GM23338 (cell line): ENCODE results near the gene ZBTB40. TPM values are rescaled to one million over a fixed set of nuclear protein-coding genes. Genes with fewer than 3 reads are reported as not detected.

Experiments
- ATAC-seq: fragments of 200-7000 bp; cut with Tn5 transposase; 3 replicates; pipeline ENCODE4 v1.9.1; 2020
- DNase-seq: peaks from one replicate; pipeline ENCODE4 v3.0.0-alpha.2; 2015; ENCODE audit warnings: low spot score
- H2AFZ ChIP-seq: fragments of 200-600 bp; sonication (generic); 2 replicates; pipeline ENCODE4 v1.8.0; 2016; ENCODE audit warnings: antibody characterized with exemption, mild to moderate bottlenecking, moderate library complexity
- H3F3A ChIP-seq: fragments of 200-600 bp; sonication (generic); replicated peaks from 2 replicates; pipeline ENCODE4 v1.8.0; 2017; ENCODE audit warnings: antibody characterized with exemption, mixed run types, low read depth
- H3K27ac ChIP-seq: fragments of 200-600 bp; sonication (generic); 2 replicates; pipeline ENCODE4 v1.6.1; 2016; ENCODE audit warnings: low read depth
- H3K27me3 ChIP-seq: fragments of 200-600 bp; sonication (generic); 2 replicates; pipeline ENCODE4 v1.8.0; 2016; ENCODE audit warnings: mild to moderate bottlenecking, mixed run types, moderate library complexity; ENCODE audit not compliant: insufficient read depth
- H3K36me3 ChIP-seq: fragments of 200-600 bp; sonication (generic); 2 replicates; pipeline ENCODE4 v1.8.0; 2016; ENCODE audit warnings: mild to moderate bottlenecking; ENCODE audit not compliant: insufficient read depth
- H3K4me1 ChIP-seq: fragments of 200-600 bp; sonication (generic); 2 replicates; pipeline ENCODE4 v1.8.0; 2016; ENCODE audit warnings: mild to moderate bottlenecking, moderate library complexity; ENCODE audit not compliant: insufficient read depth
- H3K4me2 ChIP-seq: fragments of 200-600 bp; sonication (generic); 2 replicates; pipeline ENCODE4 v1.7.1; 2017; ENCODE audit warnings: mixed run types
- H3K4me3 ChIP-seq: fragments of 200-600 bp; sonication (generic); 2 replicates; pipeline ENCODE4 v1.6.1; 2016; ENCODE audit warnings: mixed run types
- H3K79me2 ChIP-seq: fragments of 200-600 bp; sonication (generic); replicated peaks from 2 replicates; pipeline ENCODE4 v1.8.0; 2017; ENCODE audit warnings: mild to moderate bottlenecking; ENCODE audit not compliant: insufficient read depth
- H3K9me2 ChIP-seq: fragments of 200-600 bp; sonication (generic); 2 replicates; pipeline ENCODE4 v1.8.0; 2017; ENCODE audit not compliant: insufficient read depth
- H4K20me1 ChIP-seq: fragments of 200-600 bp; sonication (generic); replicated peaks from 2 replicates; pipeline ENCODE4 v1.8.0; 2017; ENCODE audit warnings: mild to moderate bottlenecking; ENCODE audit not compliant: insufficient read depth
- H3K27ac Mint-ChIP-seq: 2 replicates; pipeline ENCODE4 v1.8.0; 2020; ENCODE audit warnings: inconsistent platforms, mild to moderate bottlenecking, moderate library complexity, mixed read lengths
- H3K27me3 Mint-ChIP-seq: 3 replicates; pipeline ENCODE4 v1.8.0; 2022; ENCODE audit warnings: low read depth, mild to moderate bottlenecking, moderate library complexity, mixed read lengths, inconsistent platforms; ENCODE audit not compliant: insufficient read depth, poor library complexity
- H3K36me3 Mint-ChIP-seq: 3 replicates; pipeline ENCODE4 v1.8.0; 2021; ENCODE audit warnings: low read depth, mild to moderate bottlenecking, inconsistent platforms, moderate library complexity, mixed read lengths
- H3K4me1 Mint-ChIP-seq: 3 replicates; pipeline ENCODE4 v1.8.0; 2020; ENCODE audit warnings: mild to moderate bottlenecking, inconsistent platforms, mixed read lengths
- H3K4me3 Mint-ChIP-seq: 3 replicates; pipeline ENCODE4 v1.8.0; 2021; ENCODE audit warnings: moderate library complexity, mild to moderate bottlenecking, inconsistent platforms, mixed read lengths
- H3K9me3 Mint-ChIP-seq: 3 replicates; pipeline ENCODE4 v1.8.0; 2020; ENCODE audit warnings: moderate library complexity, mild to moderate bottlenecking, inconsistent platforms, mixed read lengths
- CREB1 ChIP-seq: fragments of 250-450 bp; sonication (Bioruptor Pico); IDR thresholded peaks from 2 replicates; pipeline ENCODE4 v1.5.0; 2020; ENCODE audit warnings: low read depth, mild to moderate bottlenecking, moderate library complexity
- ETS1 ChIP-seq: IDR thresholded peaks from 2 replicates; pipeline ENCODE4 v1.6.1; 2016; ENCODE audit warnings: antibody characterized with exemption
- EZH2 ChIP-seq: fragments of 200-600 bp; sonication (generic); IDR thresholded peaks from one replicate; pipeline ENCODE4 v1.8.0; 2017; ENCODE audit warnings: antibody characterized with exemption, mild to moderate bottlenecking, low read depth; ENCODE audit not compliant: unreplicated experiment
- JUNB ChIP-seq: IDR thresholded peaks from one replicate; pipeline ENCODE4 v1.6.1; 2016; ENCODE audit warnings: antibody characterized with exemption; ENCODE audit not compliant: unreplicated experiment
- NANOG ChIP-seq: IDR thresholded peaks from 2 replicates; pipeline ENCODE4 v1.6.1; 2016; ENCODE audit warnings: antibody characterized with exemption, borderline replicate concordance
- POLR2AphosphoS5 ChIP-seq: IDR thresholded peaks from 2 replicates; pipeline ENCODE4 v1.6.1; 2016; ENCODE audit warnings: antibody characterized with exemption, low read depth
- REST ChIP-seq: IDR thresholded peaks from one replicate; pipeline ENCODE4 v1.6.1; 2018; ENCODE audit warnings: antibody characterized with exemption; ENCODE audit not compliant: unreplicated experiment
- STAT1 ChIP-seq: IDR thresholded peaks from one replicate; pipeline ENCODE4 v1.6.1; 2016; ENCODE audit warnings: antibody characterized with exemption; ENCODE audit not compliant: unreplicated experiment
- ZNF114 ChIP-seq: fragments of 250-450 bp; sonication (Bioruptor Pico); IDR thresholded peaks from 2 replicates; pipeline ENCODE4 v1.5.0; 2020; ENCODE audit warnings: mild to moderate bottlenecking, moderate library complexity
- ZNF331 ChIP-seq: fragments of 250-450 bp; sonication (Bioruptor Pico); IDR thresholded peaks from 2 replicates; pipeline ENCODE4 v1.5.0; 2020; ENCODE audit warnings: low read depth, mild to moderate bottlenecking, moderate library complexity
- polyA plus RNA-seq: library from polyadenylated mRNA; unstranded; fragments of >200 nt; fragmentation: Nextera tagmentation; extraction: Ambion mirVana; gene quantifications from 2 replicates; pipeline ENCODE4 v1.2.1, GENCODE V29; 2016
- total RNA-seq: library from RNA; depleted of rRNA; stranded (reverse); fragments of >200 nt; shearing (Covaris generic); gene quantifications from 2 replicates; pipeline ENCODE4 v1.2.3, GENCODE V29; 2014

The ZBTB40 gene
- total and polyA plus RNA-seq, 2 experiments from 2014 or later = 3.1 to 22.7 TPM

- peak overlapping the region; percentile 69; the same call in 1 of the 2 replicates for H2AFZ ChIP-seq
- H3K4me3 Mint-ChIP-seq = no peak overlapping the region
- H3K27ac Mint-ChIP-seq = no peak overlapping the region; the same call in 1 of the 2 replicates
- H4K20me1 ChIP-seq = no peaks in the 10 kb centered on the region
- no peaks in the 10 kb centered on the region for H3F3A ChIP-seq
- peaks cover 36% of the 10 kb centered on the region for H3K4me1 Mint-ChIP-seq
- H3K27me3 Mint-ChIP-seq = peaks cover 33% of the 10 kb centered on the region
- H3K4me2 ChIP-seq = peak overlapping the region; percentile 48; the same call in 1 of the 2 replicates
- no peak for DNase-seq
- no peaks in the 10 kb centered on the region for H3K36me3 ChIP-seq
- H3K36me3 Mint-ChIP-seq = no peaks in the 10 kb centered on the region
- H3K27ac ChIP-seq = no peak overlapping the region
- H3K27me3 ChIP-seq = no peaks in the 10 kb centered on the region
- H3K4me3 ChIP-seq = no peak overlapping the region
- TF ChIP-seq POLR2AphosphoS5 (no peak), EZH2 (no peak)
- H3K79me2 ChIP-seq = no peaks in the 10 kb centered on the region
- H3K9me3 Mint-ChIP-seq = no peaks in the 10 kb centered on the region
- no peak for ATAC-seq
- H3K4me1 ChIP-seq = peaks cover 28% of the 10 kb centered on the region
- no peaks in the 10 kb centered on the region for H3K9me2 ChIP-seq
Observed at GRCh38 chr1:22553991-22554522, 102.4 kb downstream of the ZBTB40 start.

GRCh38 chr1:22555371-22555656 lies 103.7 kb downstream of the ZBTB40 start:
- Histone ChIP-seq H4K20me1 (no peaks in the 10 kb centered on the region), H2AFZ (0 out of 2 replicates have a peak overlapping the region, but pooled peaks have one; percentile 69), H3K4me2 (peak overlapping the region; percentile 48), H3F3A (no peaks in the 10 kb centered on the region), H3K36me3 (no peaks in the 10 kb centered on the region), H3K4me1 (peaks cover 28% of the 10 kb centered on the region), H3K27me3 (no peaks in the 10 kb centered on the region), H3K4me3 (no peak overlapping the region), H3K79me2 (no peaks in the 10 kb centered on the region), H3K27ac (no peak overlapping the region), H3K9me2 (no peaks in the 10 kb centered on the region)
- no peak overlapping the region for H3K4me3 Mint-ChIP-seq
- ATAC-seq (no peak), DNase-seq (no peak)
- no peaks in the 10 kb centered on the region for H3K36me3 Mint-ChIP-seq
- peaks cover 36% of the 10 kb centered on the region for H3K4me1 Mint-ChIP-seq
- peaks cover 33% of the 10 kb centered on the region for H3K27me3 Mint-ChIP-seq
- no peak for TF ChIP-seq ETS1
- no peak for TF ChIP-seq NANOG
- no peak for TF ChIP-seq CREB1
- TF ChIP-seq STAT1 = no peak
- no peak for TF ChIP-seq ZNF114
- TF ChIP-seq JUNB = no peak
- no peak for TF ChIP-seq POLR2AphosphoS5
- TF ChIP-seq REST = no peak
- no peak for TF ChIP-seq ZNF331 (CRISPR knock-in tag)
- TF ChIP-seq EZH2 = no peak
- no peak overlapping the region for H3K27ac Mint-ChIP-seq
- no peaks in the 10 kb centered on the region for H3K9me3 Mint-ChIP-seq
